HG03025 (cell line): ENCODE results near the gene ERC2.
"Not testable (repeated sequence)": the region's sequence is repeated elsewhere in the genome, so short reads cannot be mapped to it uniquely, and the experiment has no call there.

Experiments
- ATAC-seq: cut with Tn5 transposase; IDR thresholded peaks from one replicate; pipeline ENCODE4 v1.9.1; 2021; ENCODE audit warnings: mild to moderate bottlenecking, moderate library complexity; ENCODE audit not compliant: unreplicated experiment, low FRiP score

Gene ERC2

GRCh38 chr3:56268616-56269383 lies 199.5 kb downstream of the ERC2 start:
- no peak for ATAC-seq

- ATAC-seq: not testable (repeated sequence)
Measured at GRCh38 chr3:56261852-56262251, 206.4 kb downstream of the ERC2 start.

- no peak for ATAC-seq
Measured at GRCh38 chr3:56260262-56260661, 208.0 kb downstream of the ERC2 start.

- ATAC-seq: no peak
Measured at GRCh38 chr3:56257826-56258225, 210.4 kb downstream of the ERC2 start.

GRCh38 chr3:56254835-56255234 lies 213.4 kb downstream of the ERC2 start:
- no peak for ATAC-seq

GRCh38 chr3:56253941-56254665 lies 214.2 kb downstream of the ERC2 start:
- ATAC-seq: no peak

- no peak for ATAC-seq
Measured at GRCh38 chr3:56251343-56251945, 216.8 kb downstream of the ERC2 start.

- no peak for ATAC-seq
Measured at GRCh38 chr3:56248021-56248420, 220.2 kb downstream of the ERC2 start.

- no peak for ATAC-seq
Measured at GRCh38 chr3:56238299-56238698, 230.0 kb downstream of the ERC2 start.

GRCh38 chr3:56233742-56234141 lies 234.5 kb downstream of the ERC2 start:
- no peak for ATAC-seq

- ATAC-seq: no peak
Measured at GRCh38 chr3:56229311-56229710, 239.0 kb downstream of the ERC2 start.

GRCh38 chr3:56222866-56223265 lies 245.4 kb downstream of the ERC2 start:
- ATAC-seq: no peak

- no peak for ATAC-seq
Measured at GRCh38 chr3:56219894-56220805, 248.1 kb downstream of the ERC2 start.

GRCh38 chr3:56209982-56210751 lies 258.1 kb downstream of the ERC2 start:
- ATAC-seq: no peak

- ATAC-seq: no peak
Measured at GRCh38 chr3:56207922-56208321, 260.3 kb downstream of the ERC2 start.

GRCh38 chr3:56205406-56205805 lies 262.9 kb downstream of the ERC2 start:
- ATAC-seq: no peak

GRCh38 chr3:56202997-56203396 lies 265.3 kb downstream of the ERC2 start:
- no peak for ATAC-seq

- ATAC-seq: no peak
Measured at GRCh38 chr3:56201407-56201806, 266.9 kb downstream of the ERC2 start.

GRCh38 chr3:56200251-56200650 lies 268.0 kb downstream of the ERC2 start:
- ATAC-seq: no peak

GRCh38 chr3:56197991-56198390 lies 270.3 kb downstream of the ERC2 start:
- ATAC-seq: no peak
